ENCODE data around the gene DNM2.

DNA sequence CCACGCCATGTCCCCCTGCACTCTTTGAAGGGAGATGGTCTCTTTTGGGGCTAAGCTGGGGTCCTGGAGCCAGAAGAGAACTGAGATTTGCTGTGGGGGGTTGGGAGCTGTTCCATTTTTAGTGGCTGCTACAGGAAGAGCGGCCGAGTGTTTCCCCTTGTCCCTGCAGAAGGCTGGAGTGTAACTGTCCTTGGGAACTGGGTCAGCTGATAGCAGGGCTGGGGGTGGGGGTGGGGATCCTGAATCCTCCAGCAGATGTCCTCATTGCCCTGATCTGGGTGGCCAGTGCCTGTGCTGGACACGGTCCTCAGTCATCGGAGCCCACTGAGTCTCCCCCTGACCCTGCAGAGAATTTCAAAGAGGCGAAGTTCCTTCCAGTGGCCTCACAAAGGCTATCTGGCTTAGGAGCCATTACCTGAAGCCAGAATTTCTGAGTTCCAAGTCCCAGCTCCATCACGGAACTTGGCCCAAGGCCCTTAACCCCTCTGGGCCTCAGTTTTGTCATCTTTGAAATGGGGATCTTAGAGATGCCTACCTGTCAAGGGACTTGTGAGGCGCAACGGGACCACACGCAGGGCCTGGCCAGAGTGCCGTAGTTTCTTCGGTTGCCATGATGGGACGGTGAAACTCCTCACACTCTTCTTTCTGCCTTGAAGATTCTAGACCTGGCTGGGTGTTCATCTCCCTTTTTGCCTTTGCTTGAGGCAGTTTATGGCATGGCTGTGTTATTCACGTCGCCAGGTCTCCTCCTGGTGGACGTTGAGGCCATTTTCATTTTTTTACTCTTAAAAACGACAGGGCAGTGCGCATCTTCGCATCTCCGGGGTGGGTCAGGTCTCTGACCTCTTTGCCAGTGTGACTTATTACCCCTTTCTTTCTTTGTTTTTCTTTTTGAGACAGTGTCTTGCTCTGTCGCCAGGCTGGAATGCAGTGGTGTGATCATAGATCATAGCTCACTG is 51.9 kb downstream of the DNM2 start:
- TF ChIP-seq, protein P1, sequence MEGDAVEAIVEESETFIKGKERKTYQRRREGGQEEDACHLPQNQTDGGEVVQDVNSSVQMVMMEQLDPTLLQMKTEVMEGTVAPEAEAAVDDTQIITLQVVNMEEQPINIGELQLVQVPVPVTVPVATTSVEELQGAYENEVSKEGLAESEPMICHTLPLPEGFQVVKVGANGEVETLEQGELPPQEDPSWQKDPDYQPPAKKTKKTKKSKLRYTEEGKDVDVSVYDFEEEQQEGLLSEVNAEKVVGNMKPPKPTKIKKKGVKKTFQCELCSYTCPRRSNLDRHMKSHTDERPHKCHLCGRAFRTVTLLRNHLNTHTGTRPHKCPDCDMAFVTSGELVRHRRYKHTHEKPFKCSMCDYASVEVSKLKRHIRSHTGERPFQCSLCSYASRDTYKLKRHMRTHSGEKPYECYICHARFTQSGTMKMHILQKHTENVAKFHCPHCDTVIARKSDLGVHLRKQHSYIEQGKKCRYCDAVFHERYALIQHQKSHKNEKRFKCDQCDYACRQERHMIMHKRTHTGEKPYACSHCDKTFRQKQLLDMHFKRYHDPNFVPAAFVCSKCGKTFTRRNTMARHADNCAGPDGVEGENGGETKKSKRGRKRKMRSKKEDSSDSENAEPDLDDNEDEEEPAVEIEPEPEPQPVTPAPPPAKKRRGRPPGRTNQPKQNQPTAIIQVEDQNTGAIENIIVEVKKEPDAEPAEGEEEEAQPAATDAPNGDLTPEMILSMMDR (IDR thresholded peaks at IDR 0.05; ENCODE audit: insufficient read depth, low read depth, low read length): no peak
- TF ChIP-seq EZH2 (IDR thresholded peaks at IDR 0.05; ENCODE audit: insufficient read depth, low read length): no peak

Data from astrocyte (in vitro differentiated cells and primary cell).